GM10266 (cell line): ENCODE measurements around the gene HGS.
A peak's percentile ranks its signal among the peaks of the same experiment; 100 is the strongest.

Experiments used
- DNase-seq: peaks from one replicate; pipeline ENCODE4 v3.0.0; 2012; ENCODE audit errors: extremely low spot score
- CTCF ChIP-seq: IDR thresholded peaks from 2 replicates; pipeline ENCODE4 v1.5.1; 2012; ENCODE audit warnings: mild to moderate bottlenecking, low read depth; ENCODE audit not compliant: control insufficient read depth, insufficient read depth; ENCODE audit errors: missing control alignments

The HGS gene

GRCh38 chr17:81656835-81657234 lies 27.0 kb upstream of the HGS start:
- TF ChIP-seq CTCF: no peak
- DNase-seq: no peak

- TF ChIP-seq CTCF: no peak
- no peak for DNase-seq
Measured at GRCh38 chr17:81659038-81659437, 24.8 kb upstream of the HGS start.

- DNase-seq: no peak
- no peak for TF ChIP-seq CTCF
Measured at GRCh38 chr17:81660441-81660840, 23.4 kb upstream of the HGS start.

GRCh38 chr17:81662002-81662401 lies 21.8 kb upstream of the HGS start:
- no peak for TF ChIP-seq CTCF

GRCh38 chr17:81664051-81664470 lies 19.8 kb upstream of the HGS start:
- TF ChIP-seq CTCF: no peak
- DNase-seq: no peak

More at GRCh38 chr17:81662002-81662401, 21.8 kb upstream of the HGS start:
- DNase-seq: no peak

- no peak for TF ChIP-seq CTCF
- peak; percentile 67 for DNase-seq
Measured at GRCh38 chr17:81665205-81666091, 18.4 kb upstream of the HGS start.

GRCh38 chr17:81666092-81666341 lies 17.8 kb upstream of the HGS start:
- DNase-seq: no peak
- TF ChIP-seq CTCF: no peak
